HAP-1 (cell line): ENCODE data around the gene SCN2A.
"Not testable (repeated sequence)": the region's sequence is repeated elsewhere in the genome, so short reads cannot be mapped to it uniquely, and the experiment has no call there.

ENCODE experiments used
- DNase-seq, 2 experiments: peaks; one replicate each; pipeline ENCODE4 v3.0.0-alpha.2; 2016 to 2020; ENCODE audit warnings: low spot score in 2 of 2
- H3K27me3 ChIP-seq: fragments of 250-450 bp; sonication (Bioruptor Pico); 2 replicates; pipeline ENCODE4 v1.5.1; 2020; ENCODE audit warnings: low read depth, mild to moderate bottlenecking, moderate library complexity
- H3K36me3 ChIP-seq: fragments of 250-450 bp; sonication (Bioruptor Pico); replicated peaks from 2 replicates; pipeline ENCODE4 v1.5.1; 2020; ENCODE audit warnings: mild to moderate bottlenecking
- H3K4me1 ChIP-seq: fragments of 250-450 bp; sonication (Bioruptor Pico); 2 replicates; pipeline ENCODE4 v1.5.1; 2020; ENCODE audit warnings: mild to moderate bottlenecking
- H3K4me3 ChIP-seq: fragments of 250-450 bp; sonication (Bioruptor Pico); 2 replicates; pipeline ENCODE4 v1.5.1; 2020; ENCODE audit warnings: mild to moderate bottlenecking, moderate library complexity
- H3K9me3 ChIP-seq: fragments of 250-450 bp; sonication (Bioruptor Pico); 2 replicates; pipeline ENCODE4 v1.5.1; 2020; ENCODE audit warnings: mild to moderate bottlenecking, moderate library complexity
- in situ Hi-C: fragments of 300-500 bp; cut with MboI; formaldehyde crosslinking; loops from 3 replicates; pipeline ENCODE4 v1.14.3; 2020; ENCODE audit warnings: low sequenced_read_pairs, inconsistent platforms, mixed read lengths

SCN2A gene

GRCh38 chr2:165307317-165307716 is 68.1 kb downstream of the SCN2A start:
- Histone ChIP-seq H3K27me3 (peaks cover 17% of the 10 kb centered on the region), H3K9me3 (no peaks in the 10 kb centered on the region), H3K36me3 (no peaks in the 10 kb centered on the region), H3K4me1 (no peaks in the 10 kb centered on the region), H3K4me3 (no peak overlapping the region)
- in situ Hi-C loops, result no loop called here
- no peak for DNase-seq

GRCh38 chr2:165311949-165312348 is 72.7 kb downstream of the SCN2A start:
- Histone ChIP-seq H3K36me3 (no peaks in the 10 kb centered on the region), H3K9me3 (no peaks in the 10 kb centered on the region), H3K4me3 (no peak overlapping the region), H3K4me1 (no peaks in the 10 kb centered on the region), H3K27me3 (peaks cover 49% of the 10 kb centered on the region)
- in situ Hi-C loops, result no loop called here
- DNase-seq, result no peak

GRCh38 chr2:165312999-165313398 is 73.8 kb downstream of the SCN2A start:
- in situ Hi-C loops, result no loop called here
- DNase-seq, result no peak

GRCh38 chr2:165313509-165313908 is 74.3 kb downstream of the SCN2A start:
- Histone ChIP-seq H3K4me1 (no peaks in the 10 kb centered on the region), H3K4me3 (no peak overlapping the region), H3K36me3 (no peaks in the 10 kb centered on the region), H3K27me3 (peaks cover 46% of the 10 kb centered on the region), H3K9me3 (no peaks in the 10 kb centered on the region)
- no peak for DNase-seq
- in situ Hi-C loops, result no loop called here

More at GRCh38 chr2:165312999-165313398, 73.8 kb downstream of the SCN2A start:
- Histone ChIP-seq H3K27me3 (peaks cover 46% of the 10 kb centered on the region), H3K9me3 (no peaks in the 10 kb centered on the region), H3K4me1 (no peaks in the 10 kb centered on the region), H3K36me3 (no peaks in the 10 kb centered on the region), H3K4me3 (no peak overlapping the region)

- DNase-seq, result no peak
- H3K4me1 ChIP-seq, result no peaks in the 10 kb centered on the region
- peaks cover 8% of the 10 kb centered on the region; the same call in 1 of the 2 replicates for H3K27me3 ChIP-seq
- in situ Hi-C loops, result no loop called here
- H3K9me3 ChIP-seq, result no peaks in the 10 kb centered on the region
- no peaks in the 10 kb centered on the region for H3K36me3 ChIP-seq
- H3K4me3 ChIP-seq, result no peak overlapping the region
Observed at GRCh38 chr2:165328272-165328671, 89.1 kb downstream of the SCN2A start.

DNA sequence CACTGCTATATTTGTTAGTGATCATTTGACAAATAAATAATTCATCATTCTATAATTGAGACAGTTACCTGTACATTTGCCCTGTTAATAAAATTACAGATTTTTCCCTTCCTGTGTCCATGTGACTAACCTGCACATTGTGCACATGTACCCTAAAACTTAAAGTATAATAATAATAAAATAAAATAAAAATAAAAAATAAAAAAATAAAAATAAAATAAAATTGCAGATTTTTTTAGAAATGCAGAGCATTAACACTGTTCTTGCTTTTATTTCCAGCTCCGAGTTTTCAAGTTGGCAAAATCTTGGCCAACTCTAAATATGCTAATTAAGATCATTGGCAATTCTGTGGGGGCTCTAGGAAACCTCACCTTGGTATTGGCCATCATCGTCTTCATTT is 105.1 kb downstream of the SCN2A start:
- in situ Hi-C loops, DNase-seq, H3K27me3 ChIP-seq, H3K36me3 ChIP-seq, H3K4me1 ChIP-seq, H3K4me3 ChIP-seq, H3K9me3 ChIP-seq: not testable (repeated sequence)

DNA sequence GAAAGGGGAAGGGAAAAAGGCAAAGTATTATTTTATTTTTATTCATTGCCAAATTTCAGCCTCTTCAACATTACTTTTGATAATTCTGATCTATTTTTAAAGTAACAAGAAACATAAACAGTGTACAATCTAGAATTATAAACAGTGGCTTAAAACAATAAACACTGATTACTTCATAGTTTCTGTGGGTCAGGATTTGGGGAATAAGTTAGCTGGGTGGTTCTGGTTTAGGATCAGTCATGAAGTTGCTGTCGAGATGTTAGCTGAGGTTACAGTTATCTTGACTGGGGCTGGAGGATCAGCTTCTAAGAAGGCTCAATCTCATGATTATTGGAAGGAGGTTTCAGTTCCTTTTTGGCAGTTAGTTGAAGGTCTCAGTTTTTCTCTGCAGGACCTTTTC is 109.2 kb downstream of the SCN2A start:
- no peaks in the 10 kb centered on the region for H3K4me1 ChIP-seq
- in situ Hi-C loops, result no loop called here
- H3K27me3 ChIP-seq, result no peaks in the 10 kb centered on the region
- no peak for DNase-seq
- no peak overlapping the region for H3K4me3 ChIP-seq
- no peaks in the 10 kb centered on the region for H3K9me3 ChIP-seq
- H3K36me3 ChIP-seq, result no peaks in the 10 kb centered on the region

GRCh38 chr2:165349181-165349580 is 110.0 kb downstream of the SCN2A start:
- H3K4me3 ChIP-seq, result no peak overlapping the region
- DNase-seq, result no peak
- H3K27me3 ChIP-seq, result no peaks in the 10 kb centered on the region
- in situ Hi-C loops, result no loop called here
- H3K9me3 ChIP-seq, result no peaks in the 10 kb centered on the region
- H3K36me3 ChIP-seq, result no peaks in the 10 kb centered on the region
- H3K4me1 ChIP-seq, result no peaks in the 10 kb centered on the region

DNA sequence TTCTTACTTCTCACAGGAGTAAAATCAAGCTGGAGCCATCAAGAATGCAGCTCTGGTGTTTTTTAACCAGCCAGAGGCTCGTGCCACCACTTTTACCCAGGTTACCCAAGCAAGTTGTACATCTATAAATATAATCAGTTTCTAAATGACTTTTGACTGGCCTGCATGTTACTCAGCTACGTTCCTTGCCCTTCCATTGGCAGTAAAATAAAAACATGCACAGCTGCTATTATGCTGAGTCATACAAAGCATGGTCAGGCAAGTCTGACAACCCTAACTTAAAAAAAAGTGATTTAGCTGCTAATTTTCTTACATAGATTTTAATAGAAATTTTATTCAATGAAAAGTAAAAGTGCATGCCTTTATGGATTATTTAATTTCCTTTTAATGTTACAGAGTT is 118.5 kb downstream of the SCN2A start:
- in situ Hi-C loops, result no loop called here
- H3K4me1 ChIP-seq, result peaks cover 11% of the 10 kb centered on the region
- H3K4me3 ChIP-seq, result no peak overlapping the region
- no peaks in the 10 kb centered on the region for H3K9me3 ChIP-seq
- H3K27me3 ChIP-seq, result no peaks in the 10 kb centered on the region
- no peaks in the 10 kb centered on the region for H3K36me3 ChIP-seq
- peak in 1 of 2 experiments; percentile 8 for DNase-seq

DNA sequence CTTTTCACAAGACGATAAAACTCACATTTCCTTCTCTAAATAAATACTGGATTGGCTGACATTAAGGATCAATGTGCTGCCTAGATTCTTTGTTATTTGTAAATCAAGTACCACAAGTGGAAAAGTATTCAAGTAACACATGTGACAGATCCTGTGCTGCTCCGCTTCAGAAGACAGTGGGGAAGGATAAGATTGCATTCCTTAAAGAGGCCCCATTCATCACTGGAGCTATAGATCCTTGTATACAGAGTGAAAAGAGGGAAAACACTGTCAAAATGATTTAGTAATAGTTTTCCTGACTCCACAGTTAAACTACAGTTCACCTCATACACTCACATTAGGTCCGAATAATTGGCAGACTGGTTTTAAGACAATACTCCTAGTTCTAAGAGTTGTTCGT is 122.3 kb downstream of the SCN2A start:
- no peak for DNase-seq
- H3K4me1 ChIP-seq, result peaks cover 11% of the 10 kb centered on the region
- no peaks in the 10 kb centered on the region for H3K27me3 ChIP-seq
- in situ Hi-C loops, result no loop called here
- no peaks in the 10 kb centered on the region for H3K9me3 ChIP-seq
- H3K36me3 ChIP-seq, result no peaks in the 10 kb centered on the region
- no peak overlapping the region for H3K4me3 ChIP-seq

- Histone ChIP-seq H3K27me3 (no peaks in the 10 kb centered on the region), H3K4me1 (no peaks in the 10 kb centered on the region), H3K4me3 (no peak overlapping the region), H3K9me3 (no peaks in the 10 kb centered on the region), H3K36me3 (no peaks in the 10 kb centered on the region)
- no peak for DNase-seq
- in situ Hi-C loops, result no loop called here
Observed at GRCh38 chr2:165369131-165369897, 130.1 kb downstream of the SCN2A start.

GRCh38 chr2:165369898-165370296 is 130.7 kb downstream of the SCN2A start:
- in situ Hi-C loops, result no loop called here
- no peaks in the 10 kb centered on the region for H3K9me3 ChIP-seq

DNA sequence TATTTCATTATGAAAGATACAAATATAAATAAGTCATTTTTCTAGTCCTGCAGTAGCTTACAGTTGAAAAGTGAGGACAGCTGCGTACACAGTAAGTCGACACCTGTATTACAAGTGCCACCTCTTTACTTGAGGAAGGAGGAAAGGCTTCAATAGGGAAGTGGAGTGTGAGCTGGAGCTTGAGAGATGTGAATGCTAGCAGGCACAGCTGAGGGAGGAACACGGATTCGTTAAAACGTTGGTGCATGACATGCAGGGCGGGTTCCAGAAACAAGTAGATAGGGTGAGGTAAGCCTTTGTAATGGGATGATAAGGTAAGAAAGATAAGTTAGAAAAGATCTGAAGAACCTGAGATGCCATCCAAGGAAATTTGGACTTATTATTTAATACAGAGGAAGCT is 132.1 kb downstream of the SCN2A start:
- H3K4me3 ChIP-seq, result no peak overlapping the region
- no peak for DNase-seq

More at GRCh38 chr2:165369898-165370296, 130.7 kb downstream of the SCN2A start:
- DNase-seq, result no peak
- peaks cover 3% of the 10 kb centered on the region for H3K4me1 ChIP-seq
- no peak overlapping the region for H3K4me3 ChIP-seq
- H3K27me3 ChIP-seq, result no peaks in the 10 kb centered on the region
- H3K36me3 ChIP-seq, result no peaks in the 10 kb centered on the region

GRCh38 chr2:165373278-165374010 is 134.2 kb downstream of the SCN2A start:
- no peak for DNase-seq
- Histone ChIP-seq H3K27me3 (no peaks in the 10 kb centered on the region), H3K9me3 (no peaks in the 10 kb centered on the region), H3K4me3 (no peak overlapping the region), H3K4me1 (peaks cover 18% of the 10 kb centered on the region), H3K36me3 (no peaks in the 10 kb centered on the region)
- in situ Hi-C loops, result no loop called here

More for the DNA sequence above, 132.1 kb downstream of the SCN2A start:
- Histone ChIP-seq H3K4me1 (peaks cover 14% of the 10 kb centered on the region), H3K27me3 (no peaks in the 10 kb centered on the region), H3K36me3 (no peaks in the 10 kb centered on the region), H3K9me3 (no peaks in the 10 kb centered on the region)
- in situ Hi-C loops, result no loop called here
